Upper lobe of left lung (tissue), 4 donors: Measurements from ENCODE around the gene IRF4.

Source experiments
- EP300 ChIP-seq, 4 donors: sonication (generic); formaldehyde crosslinking; IDR thresholded peaks; one replicate each; pipeline ENCODE4 v1.5.1; 2017; ENCODE audit warnings: antibody characterized with exemption in 4 of 4, control low read depth in 2 of 4
- POLR2AphosphoS5 ChIP-seq, 2 donors: sonication (generic); formaldehyde crosslinking; IDR thresholded peaks; one replicate each; pipeline ENCODE4 v1.5.1; 2017; ENCODE audit warnings: antibody characterized with exemption in 2 of 2

DNA sequence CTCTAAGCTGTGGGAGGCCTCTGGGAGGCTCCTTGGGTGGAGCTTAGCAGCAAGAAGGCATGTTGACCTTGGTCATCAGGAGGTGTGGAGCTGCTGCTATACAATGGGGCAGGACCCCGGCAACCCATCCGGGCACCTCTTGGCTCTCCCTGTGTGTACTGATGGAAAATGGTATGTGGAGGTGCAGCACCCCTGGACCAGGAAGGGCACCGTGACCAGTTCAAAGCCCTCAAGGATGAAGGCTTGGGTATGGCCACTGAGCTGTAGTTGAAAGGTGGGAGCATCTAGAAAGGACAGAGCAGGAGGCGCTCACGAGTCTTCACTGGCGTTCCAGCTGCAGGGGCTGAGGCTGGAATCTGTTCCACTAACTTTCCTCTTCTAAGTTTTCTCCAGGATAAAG, 6.7 kb upstream of the IRF4 start:
- no peak for TF ChIP-seq POLR2AphosphoS5 (IDR thresholded peaks at IDR 0.05)
- TF ChIP-seq EP300 (IDR thresholded peaks at IDR 0.05) = no peak
